B cell (primary cell): Measurements from ENCODE around the gene CDC5L.

Source experiments
- CTCF ChIP-seq: fragments of 200-600 bp; IDR thresholded peaks from one replicate; pipeline ENCODE4 v1.8.0; 2022; ENCODE audit warnings: antibody characterized with exemption, mild to moderate bottlenecking
- EZH2 ChIP-seq: IDR thresholded peaks from 2 replicates; pipeline ENCODE4 v1.6.1; 2012; ENCODE audit warnings: borderline replicate concordance, low read depth, mild to moderate bottlenecking, moderate library complexity, low read length; ENCODE audit not compliant: insufficient read depth, poor library complexity, severe bottlenecking

DNA sequence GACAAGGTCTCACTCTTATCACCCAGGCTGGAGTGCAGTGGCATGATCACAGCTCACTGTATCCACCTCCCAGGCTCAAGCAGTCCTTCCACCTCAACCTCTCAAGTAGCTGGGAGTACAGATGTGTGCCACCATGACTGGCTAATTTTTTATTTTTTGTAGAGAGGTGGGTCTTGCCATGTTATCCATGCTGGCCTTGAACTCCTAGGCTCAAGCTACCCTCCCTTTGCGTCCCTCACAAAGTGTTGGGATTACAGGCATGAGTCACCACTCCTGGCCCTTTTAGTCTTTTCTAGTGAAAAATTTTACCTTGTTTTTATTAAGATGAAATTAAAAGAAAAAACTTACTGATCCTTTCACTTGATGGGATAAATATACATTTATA, 17.2 kb downstream of the CDC5L start:
- no peak for TF ChIP-seq CTCF
- no peak for TF ChIP-seq EZH2
